ENCODE measurements around the gene RPS27.

RPS27 gene

GRCh38 chr1:153990468-153991150, at the start of gene RPS27:
Gene RPS27 (plus strand): TSS chr1:153990762. CDS start chr1:153990797, 35 bp downstream.
- peak; percentile 81 to 84 for DNase-seq (ENCODE audit: low read depth in 2 of 2)

- no peak for DNase-seq (ENCODE audit: low read depth in 2 of 2)
Measured at GRCh38 chr1:153941826-153942725, 48.5 kb upstream of the RPS27 start.

GRCh38 chr1:153942766-153943549, 47.6 kb upstream of the RPS27 start:
- DNase-seq (ENCODE audit: low read depth in 2 of 2) = no peak

GRCh38 chr1:153944005-153944826, 46.3 kb upstream of the RPS27 start:
- no peak for DNase-seq (ENCODE audit: low read depth in 2 of 2)

- DNase-seq (ENCODE audit: low read depth in 2 of 2) = no peak
Measured at GRCh38 chr1:153944827-153945117, 45.8 kb upstream of the RPS27 start.

- DNase-seq (ENCODE audit: low read depth in 2 of 2) = peak; percentile 51 to 57
Measured at GRCh38 chr1:153945131-153945794, 45.3 kb upstream of the RPS27 start.

- DNase-seq (ENCODE audit: low read depth in 2 of 2) = peak; percentile 54 to 61
Measured at GRCh38 chr1:153945795-153946621, 44.6 kb upstream of the RPS27 start.

GRCh38 chr1:153946622-153947241, 43.8 kb upstream of the RPS27 start, which contains the start of gene DENND4B:
Gene DENND4B (minus strand): TSS chr1:153946718. CDS start chr1:153944374, 2,344 bp downstream.
- peak; percentile 58 to 70 for DNase-seq (ENCODE audit: low read depth in 2 of 2)

- no peak for DNase-seq (ENCODE audit: low read depth in 2 of 2)
Measured at GRCh38 chr1:153951183-153951582, 39.4 kb upstream of the RPS27 start.

- no peak for DNase-seq (ENCODE audit: low read depth in 2 of 2)
Measured at GRCh38 chr1:153951801-153952200, 38.8 kb upstream of the RPS27 start.

GRCh38 chr1:153953859-153954365, 36.6 kb upstream of the RPS27 start:
- no peak for DNase-seq (ENCODE audit: low read depth in 2 of 2)

GRCh38 chr1:153954826-153955225, 35.7 kb upstream of the RPS27 start:
- DNase-seq (ENCODE audit: low read depth in 2 of 2) = no peak

- no peak for DNase-seq (ENCODE audit: low read depth in 2 of 2)
Measured at GRCh38 chr1:153956997-153957715, 33.4 kb upstream of the RPS27 start.

GRCh38 chr1:153957744-153958110, 32.8 kb upstream of the RPS27 start:
- DNase-seq (ENCODE audit: low read depth in 2 of 2) = no peak

- peak; percentile 95 to 96 for DNase-seq (ENCODE audit: low read depth in 2 of 2)
Measured at GRCh38 chr1:153958111-153958960, 32.2 kb upstream of the RPS27 start, which contains the start of gene CRTC2. Gene CRTC2 (minus strand): TSS chr1:153958612. CDS start chr1:153958497, 115 bp downstream.

- no peak for DNase-seq (ENCODE audit: low read depth in 2 of 2)
Measured at GRCh38 chr1:153958961-153959260, 31.7 kb upstream of the RPS27 start.

GRCh38 chr1:153959454-153959853, 31.1 kb upstream of the RPS27 start:
- no peak for DNase-seq (ENCODE audit: low read depth in 2 of 2)

GRCh38 chr1:153960206-153960605, 30.4 kb upstream of the RPS27 start:
- DNase-seq (ENCODE audit: low read depth in 2 of 2) = no peak

Data from stimulated activated CD4-positive, alpha-beta T cell treated with anti-CD3 and anti-CD28 coated beads, Interleukin-15, amount 100 ng/mL, for 48 hours (primary cell).